Astrocyte of the cerebellum (primary cell): ENCODE results near the gene SKAP1.
"Not testable (repeated sequence)": the region's sequence is repeated elsewhere in the genome, so short reads cannot be mapped to it uniquely, and the experiment has no call there.

Experiments
- DNase-seq: peaks from one replicate; pipeline ENCODE4 v3.0.0-alpha.2; 2011; ENCODE audit warnings: low read depth
- H3K4me3 ChIP-seq: 2 replicates; pipeline ENCODE4 v1.5.1; 2011; ENCODE audit warnings: mild to moderate bottlenecking, low read depth, low read length, moderate library complexity
- CTCF ChIP-seq: IDR thresholded peaks from 2 replicates; pipeline ENCODE4 v1.5.1; 2012; ENCODE audit warnings: low read length, low read depth, moderate library complexity, mild to moderate bottlenecking; ENCODE audit errors: missing control alignments
- in situ Hi-C: cut with HindIII; loops from 2 replicates; pipeline ENCODE4 v1.10.0; 2017; ENCODE audit warnings: low sequenced_read_pairs

SKAP1 gene

GRCh38 chr17:48258331-48258730 lies 171.7 kb downstream of the SKAP1 start:
- in situ Hi-C loops = no loop called here
- no peak for DNase-seq
- TF ChIP-seq CTCF = no peak
- no peak overlapping the region for H3K4me3 ChIP-seq

GRCh38 chr17:48255759-48256158 lies 174.3 kb downstream of the SKAP1 start:
- TF ChIP-seq CTCF = no peak
- H3K4me3 ChIP-seq = no peak overlapping the region
- no peak for DNase-seq
- in situ Hi-C loops = no loop called here

GRCh38 chr17:48254896-48255295 lies 175.1 kb downstream of the SKAP1 start:
- no peak for TF ChIP-seq CTCF
- in situ Hi-C loops = no loop called here
- no peak for DNase-seq
- no peak overlapping the region for H3K4me3 ChIP-seq

GRCh38 chr17:48253975-48254374 lies 176.0 kb downstream of the SKAP1 start:
- no peak for TF ChIP-seq CTCF
- H3K4me3 ChIP-seq = no peak overlapping the region
- no peak for DNase-seq
- in situ Hi-C loops = no loop called here

- in situ Hi-C loops = no loop called here
- DNase-seq = no peak
- H3K4me3 ChIP-seq = no peak overlapping the region
- TF ChIP-seq CTCF = no peak
Observed at GRCh38 chr17:48251950-48252349, 178.1 kb downstream of the SKAP1 start.

- no peak for TF ChIP-seq CTCF
- in situ Hi-C loops = no loop called here
- no peak overlapping the region for H3K4me3 ChIP-seq
Observed at GRCh38 chr17:48250949-48251348, 179.1 kb downstream of the SKAP1 start.

GRCh38 chr17:48250059-48250458 lies 180.0 kb downstream of the SKAP1 start:
- H3K4me3 ChIP-seq, in situ Hi-C loops, DNase-seq: not testable (repeated sequence)

More at GRCh38 chr17:48250949-48251348, 179.1 kb downstream of the SKAP1 start:
- DNase-seq = no peak
